NOMO-1 treated with DMSO at 0.1 percent for 48 hours (cell line): ENCODE results near the gene COPG1.

Experiments
- DNase-seq: peaks from one replicate; lab custom pipeline; 2025; ENCODE audit not compliant: unreplicated experiment; lab: John Stamatoyannopoulos, UW

COPG1 gene

GRCh38 chr3:129278439-129278965 is 29.1 kb downstream of the COPG1 start, which contains the start of gene HMCES:
Gene HMCES, plus strand, starts transcription at chr3:129278870. Its CDS starts 863 bp downstream, at chr3:129279733.
- peak; percentile 94 for DNase-seq

GRCh38 chr3:129278966-129279906 is 29.8 kb downstream of the COPG1 start:
- no peak for DNase-seq

DNA sequence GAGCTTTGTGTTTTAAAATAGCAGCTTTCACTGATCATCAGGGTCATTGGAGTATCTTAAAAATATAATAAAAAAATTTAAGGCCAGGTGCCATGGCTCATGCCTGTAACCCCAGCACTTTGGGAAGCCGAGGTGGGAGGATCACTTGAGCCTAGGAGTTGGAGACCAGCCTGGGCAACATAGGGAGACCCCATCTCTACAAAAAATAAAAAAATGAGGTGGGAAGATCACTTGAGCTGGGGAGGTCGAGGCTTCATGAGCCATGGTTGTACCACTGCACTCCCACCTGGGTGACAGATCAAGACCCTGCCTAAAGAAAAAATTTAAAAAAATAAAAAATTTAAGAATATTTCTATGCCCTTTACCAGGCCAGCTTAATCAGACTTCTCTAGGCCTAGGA is 30.8 kb downstream of the COPG1 start:
- no peak for DNase-seq

DNA sequence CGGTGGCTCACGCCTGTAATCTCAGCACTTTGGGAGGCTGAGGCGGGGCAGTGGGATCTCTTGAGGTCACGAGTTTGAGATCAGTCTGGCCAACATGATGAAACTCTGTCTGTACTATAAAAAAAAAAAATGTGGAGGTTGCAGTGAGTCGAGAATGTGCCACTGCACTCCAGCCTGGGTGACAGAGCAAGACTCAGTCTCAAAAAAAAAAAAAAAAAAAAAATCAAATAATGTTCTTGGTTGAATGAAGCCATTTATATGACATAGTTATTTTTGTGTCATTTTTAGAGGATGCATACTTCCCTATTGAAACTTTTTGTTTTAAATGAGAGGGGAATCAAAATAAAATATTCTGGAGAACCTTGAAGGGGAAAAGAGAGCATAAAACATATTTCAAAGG is 32.3 kb downstream of the COPG1 start:
- no peak for DNase-seq

DNA sequence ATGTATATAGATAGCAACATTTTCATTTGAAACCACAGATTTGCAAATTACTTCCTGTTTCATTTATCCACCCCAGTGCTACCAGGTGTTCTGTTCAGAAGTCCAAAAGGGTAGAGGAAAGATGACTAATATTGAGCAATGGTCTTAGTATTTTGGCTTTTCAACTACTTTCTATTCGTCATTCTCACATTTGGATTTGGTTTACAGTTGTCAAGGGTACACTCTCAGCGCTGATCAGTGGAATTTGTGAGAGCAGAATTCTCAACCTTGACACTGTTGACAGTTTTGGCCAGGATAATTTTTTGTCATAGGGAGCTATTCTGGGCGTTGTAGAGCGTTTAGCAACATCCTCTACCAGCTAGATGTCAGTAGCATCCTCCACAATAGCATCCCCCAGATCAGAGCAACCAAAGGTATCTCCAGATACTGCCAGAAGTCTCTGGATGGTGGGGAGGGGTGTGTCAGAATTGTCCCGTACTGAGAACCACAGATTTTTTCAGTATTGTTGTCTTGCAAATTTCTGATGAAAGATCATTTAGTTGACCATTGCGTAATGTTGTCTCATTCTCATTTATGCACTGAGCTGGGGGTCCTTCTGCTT is 33.4 kb downstream of the COPG1 start:
- DNase-seq: peak; percentile 87

- DNase-seq: no peak
Measured at GRCh38 chr3:129286081-129286480, 36.7 kb downstream of the COPG1 start.

DNA sequence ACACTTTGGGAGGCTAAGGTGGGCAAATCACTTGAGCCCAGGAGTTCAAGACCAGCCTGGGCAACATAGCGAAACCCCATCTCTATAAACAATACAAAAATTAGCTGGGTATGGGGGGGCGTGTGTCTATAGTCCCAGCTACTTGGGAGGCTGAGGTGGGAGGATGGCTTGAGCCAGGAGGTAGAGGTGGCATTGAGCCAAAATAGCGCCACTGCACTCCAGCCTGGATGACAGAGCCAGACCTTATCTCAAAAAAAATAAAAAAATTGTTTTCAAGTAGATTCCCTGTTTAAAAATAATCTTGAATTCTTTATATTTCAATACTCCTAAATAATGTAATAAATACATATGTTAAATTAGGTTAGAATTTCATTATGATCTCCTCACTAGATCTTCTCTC is 39.0 kb downstream of the COPG1 start:
- DNase-seq: no peak

DNA sequence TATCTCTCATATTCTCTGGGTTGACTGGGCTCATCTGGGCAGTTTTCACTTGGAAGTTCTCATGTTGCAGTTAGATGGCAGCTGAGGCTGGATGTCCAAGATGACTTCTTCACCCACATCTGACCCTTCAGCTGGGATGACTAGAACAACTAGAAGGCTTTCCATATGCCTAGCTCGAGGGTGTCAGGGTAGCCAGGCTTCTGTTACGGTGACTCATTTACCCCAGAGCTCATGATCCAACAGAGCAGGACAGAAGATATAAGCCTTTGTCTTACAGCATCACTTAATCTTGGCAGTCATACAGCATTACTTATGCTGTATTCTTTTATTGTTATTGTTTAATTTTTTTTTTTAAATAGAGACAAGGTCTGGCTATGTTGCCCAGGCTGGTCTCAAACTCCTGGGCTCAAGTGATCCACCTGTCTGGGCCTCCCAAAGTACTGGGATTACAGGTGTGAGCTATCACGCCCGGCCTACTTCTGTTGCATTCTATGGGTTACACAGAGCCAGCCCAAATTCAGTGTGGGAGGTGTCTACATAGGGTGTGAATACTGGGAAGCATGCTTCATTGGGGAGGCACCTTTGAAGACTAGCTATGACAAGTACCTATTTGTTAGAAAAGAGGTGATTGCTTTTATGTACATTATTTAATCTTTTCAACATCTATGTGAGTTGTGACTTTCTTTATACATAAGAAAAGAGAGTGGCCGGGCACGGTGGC is 40.0 kb downstream of the COPG1 start:
- DNase-seq: no peak

- no peak for DNase-seq
Measured at GRCh38 chr3:129291236-129291886, 42.0 kb downstream of the COPG1 start.

DNA sequence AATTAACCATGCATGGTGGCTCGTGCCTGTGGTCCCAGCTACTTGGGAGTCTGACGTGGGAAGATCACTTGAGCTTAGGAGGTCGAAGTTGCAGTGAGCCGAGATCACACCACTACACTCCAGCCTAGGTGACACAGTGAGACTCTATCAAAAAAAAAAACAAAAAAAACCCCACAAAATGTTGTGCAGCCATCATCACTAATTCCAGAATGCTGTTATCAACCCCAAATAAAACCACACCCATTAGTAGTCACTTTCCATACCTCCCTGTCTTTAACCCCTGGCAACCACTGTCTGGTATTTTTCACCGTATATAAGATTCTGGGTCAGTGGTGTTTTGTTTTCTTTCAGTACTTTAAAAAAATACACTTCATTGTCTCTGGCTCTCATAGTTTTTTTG is 45.9 kb downstream of the COPG1 start:
- no peak for DNase-seq

DNA sequence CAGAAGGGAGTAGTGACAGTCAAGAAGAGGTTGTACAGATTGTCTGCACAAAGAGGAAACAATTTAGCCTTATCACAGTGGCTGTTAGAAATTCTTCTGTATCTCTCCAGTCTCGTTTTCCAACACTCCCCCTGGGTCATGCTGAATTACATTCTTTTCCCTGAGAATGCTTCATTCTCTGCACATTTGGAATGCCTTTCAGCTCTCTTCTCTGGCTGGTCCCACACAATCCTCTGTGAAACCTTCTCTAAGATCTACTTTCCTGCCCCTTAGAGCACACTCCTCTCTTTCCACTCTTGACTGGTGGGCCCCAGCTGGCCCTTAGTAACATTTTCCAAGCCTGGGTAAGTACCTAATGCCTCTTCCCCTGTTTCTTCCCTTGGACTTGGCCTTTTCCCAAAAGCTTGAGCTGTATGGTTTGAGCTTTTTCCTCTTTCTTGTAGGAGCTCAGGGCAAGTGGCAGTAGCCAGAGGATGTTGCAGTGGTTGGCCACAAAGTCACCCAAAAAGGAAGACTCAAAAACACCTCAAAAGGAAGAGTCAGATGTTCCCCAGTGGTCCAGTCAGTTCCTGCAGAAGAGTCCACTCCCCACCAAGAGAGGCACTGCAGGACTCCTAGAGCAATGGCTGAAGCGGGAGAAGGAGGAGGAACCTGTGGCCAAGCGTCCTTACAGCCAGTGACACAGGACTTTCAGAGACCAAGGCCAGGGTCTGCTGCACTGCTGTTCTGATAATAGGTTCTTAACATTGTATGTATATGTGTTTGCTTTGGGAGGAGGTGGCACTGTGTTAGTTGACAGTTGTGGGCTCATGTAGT is 54.9 kb downstream of the COPG1 start:
- DNase-seq: no peak

DNA sequence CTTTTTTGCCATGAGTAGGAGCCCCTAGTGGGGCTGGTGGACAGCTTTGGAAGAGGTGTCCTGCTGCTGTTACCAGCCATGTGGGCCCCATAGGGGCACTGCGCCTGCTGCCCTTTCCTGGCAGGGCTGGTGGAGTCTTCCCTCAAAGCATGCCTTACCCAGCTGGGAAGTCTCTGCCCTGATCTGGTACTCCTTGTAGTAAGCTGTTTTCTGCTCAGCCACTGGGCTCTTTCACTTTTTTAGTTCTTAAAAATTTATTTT is 55.5 kb downstream of the COPG1 start:
- no peak for DNase-seq

GRCh38 chr3:129305592-129306091 is 56.2 kb downstream of the COPG1 start:
- peak; percentile 93 for DNase-seq

DNA sequence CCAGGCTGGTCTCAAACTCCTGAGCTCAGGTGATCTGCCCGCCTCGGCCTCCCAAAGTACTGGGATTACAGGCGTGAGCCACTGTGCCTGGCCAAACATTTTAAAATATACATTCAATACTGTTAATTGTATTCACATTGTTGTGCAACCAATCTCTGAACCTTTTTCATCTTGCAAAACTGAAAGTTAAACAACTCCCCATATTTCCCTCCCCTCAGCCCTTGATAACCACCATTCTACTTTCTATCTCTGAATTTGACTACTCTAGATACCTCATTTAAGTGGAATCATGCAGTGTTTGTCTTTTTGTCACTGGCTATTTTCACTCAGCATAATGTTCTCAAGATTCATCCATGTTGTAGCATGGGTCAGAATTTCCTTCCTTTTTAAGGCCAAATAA is 59.2 kb downstream of the COPG1 start:
- peak; percentile 27 for DNase-seq

- DNase-seq: no peak
Measured at GRCh38 chr3:129310111-129311011, 61.0 kb downstream of the COPG1 start.

DNA sequence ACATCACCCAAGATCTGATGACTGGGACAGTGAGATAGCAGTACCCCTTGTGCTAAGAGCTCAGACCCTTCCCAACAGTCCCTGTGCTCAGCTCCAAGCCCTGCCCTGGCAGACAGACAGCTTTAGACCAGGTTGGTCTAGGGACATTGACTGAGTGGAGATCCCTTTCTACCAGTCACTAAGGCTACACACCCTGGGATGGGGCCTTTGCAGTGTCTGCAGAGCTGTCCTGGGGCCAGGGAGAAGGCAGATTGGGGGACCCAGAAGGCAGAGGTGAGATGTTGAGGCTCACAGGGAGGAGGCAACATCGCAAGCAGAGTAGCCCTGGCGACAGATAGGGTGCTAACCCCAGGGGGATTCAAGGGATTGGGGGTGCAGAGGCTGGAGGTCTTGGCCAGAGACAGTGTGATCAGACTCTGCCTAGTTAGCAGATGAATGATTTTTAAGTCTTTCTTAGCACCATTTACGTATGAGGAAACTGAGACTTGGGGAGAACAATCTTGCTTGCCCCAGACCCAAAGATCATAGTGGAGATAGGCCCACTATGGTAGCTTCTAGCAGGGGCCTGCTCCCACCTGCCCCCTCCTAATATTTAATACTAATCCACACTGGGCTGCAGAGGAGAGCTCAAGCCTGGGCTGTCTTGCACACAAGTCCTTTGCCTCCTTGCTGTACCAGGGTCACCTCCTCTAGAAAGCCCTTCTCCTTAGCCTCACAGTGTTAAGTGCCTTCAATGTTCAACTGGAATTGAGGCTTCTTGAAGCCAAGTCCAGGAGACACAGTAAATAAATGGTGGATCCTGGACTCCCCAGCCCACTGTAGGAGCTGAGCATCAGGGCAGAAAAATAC is 61.9 kb downstream of the COPG1 start:
- DNase-seq: no peak

- DNase-seq: no peak
Measured at GRCh38 chr3:129312021-129312639, 62.7 kb downstream of the COPG1 start.
